CD14-positive monocyte (primary cell): ENCODE data around the gene ARFGEF3. TPM values are rescaled to one million over a fixed set of nuclear protein-coding genes. Genes with fewer than 3 reads are reported as not detected.
"Not testable (repeated sequence)": the region's sequence is repeated elsewhere in the genome, so short reads cannot be mapped to it uniquely, and the experiment has no call there.

Experiments
- DNase-seq, 3 donors: peaks; one replicate each; pipeline ENCODE4 v3.0.0-alpha.2; 2011 to 2022
- H2AFZ ChIP-seq: 2 replicates; pipeline ENCODE4 v1.6.0; 2012; ENCODE audit warnings: mild to moderate bottlenecking, low read depth, low read length, inconsistent platforms; ENCODE audit not compliant: insufficient read depth, poor library complexity, severe bottlenecking
- H3K27ac ChIP-seq, 2 donors: 1 replicate in 1 of 2; 2 replicates in 1 of 2; pipeline ENCODE4 v1.5.1; 2012 to 2013; ENCODE audit warnings: low read length in 2 of 2, control low read depth in 1 of 2, inconsistent platforms in 1 of 2, low read depth in 1 of 2, mild to moderate bottlenecking in 1 of 2
- H3K27me3 ChIP-seq, 2 donors: one replicate each; pipeline versions ENCODE4 v1.6.0 to v1.6.1; 2011 to 2013; ENCODE audit warnings: low read length in 2 of 2; ENCODE audit not compliant: control insufficient read depth in 2 of 2, insufficient read depth in 2 of 2
- H3K36me3 ChIP-seq, 2 donors: replicated peaks in 1 of 2; 1 replicate in 1 of 2; 2 replicates in 1 of 2; pipeline versions ENCODE4 v1.5.1 to v1.6.1; 2012 to 2013; ENCODE audit warnings: low read length in 2 of 2, control low read depth in 1 of 2, inconsistent platforms in 1 of 2, mild to moderate bottlenecking in 1 of 2; ENCODE audit not compliant: insufficient read depth in 2 of 2, control insufficient read depth in 1 of 2
- H3K4me1 ChIP-seq, 2 donors: 1 replicate in 1 of 2; 2 replicates in 1 of 2; pipeline versions ENCODE4 v1.5.1 to v1.6.1; 2012 to 2013; ENCODE audit warnings: low read length in 2 of 2, control low read depth in 1 of 2, inconsistent platforms in 1 of 2, mild to moderate bottlenecking in 1 of 2, moderate library complexity in 1 of 2; ENCODE audit not compliant: insufficient read depth in 2 of 2, control insufficient read depth in 1 of 2
- H3K4me2 ChIP-seq: replicated peaks from 2 replicates; pipeline ENCODE3; 2012; ENCODE audit warnings: low read length, moderate library complexity, mild to moderate bottlenecking; ENCODE audit not compliant: poor library complexity, severe bottlenecking; ENCODE audit errors: extremely low read depth
- H3K4me3 ChIP-seq, 3 experiments: fragments of 200-600 bp in 1 of 3; sonication (generic) in 1 of 3; replicated peaks in 1 of 3; 1 replicate in 2 of 3; 2 replicates in 1 of 3; pipeline ENCODE4 v1.5.1; 2011 to 2013; ENCODE audit warnings: low read length in 3 of 3, mild to moderate bottlenecking in 3 of 3, control low read depth in 2 of 3, low read depth in 2 of 3, inconsistent platforms in 1 of 3, moderate library complexity in 1 of 3
- H3K79me2 ChIP-seq: 2 replicates; pipeline ENCODE4 v1.6.0; 2012; ENCODE audit warnings: mild to moderate bottlenecking, control low read depth, inconsistent platforms, low read length, moderate library complexity; ENCODE audit not compliant: insufficient read depth
- H3K9ac ChIP-seq: 2 replicates; pipeline ENCODE4 v1.6.0; 2017; ENCODE audit warnings: low read length, mild to moderate bottlenecking; ENCODE audit not compliant: insufficient read depth, poor library complexity, severe bottlenecking
- H3K9me3 ChIP-seq, 2 donors: replicated peaks in 1 of 2; 1 replicate in 1 of 2; 2 replicates in 1 of 2; pipeline versions ENCODE4 v1.5.1 to v1.6.1; 2012 to 2013; ENCODE audit warnings: low read length in 2 of 2, control low read depth in 1 of 2; ENCODE audit not compliant: control insufficient read depth in 1 of 2, insufficient read depth in 1 of 2
- H4K20me1 ChIP-seq: 2 replicates; pipeline ENCODE4 v1.6.0; 2012; ENCODE audit warnings: mild to moderate bottlenecking, low read length, control low read depth, moderate library complexity; ENCODE audit not compliant: insufficient read depth
- H3K27ac Mint-ChIP-seq, 7 donors: one replicate each; pipeline ENCODE4 v1.8.0; 2020; ENCODE audit warnings: mild to moderate bottlenecking in 7 of 7, mixed read lengths in 7 of 7, moderate library complexity in 6 of 7, inconsistent platforms in 2 of 7
- H3K27me3 Mint-ChIP-seq, 3 donors: one replicate each; pipeline ENCODE4 v1.8.0; 2021 to 2022; ENCODE audit warnings: low read depth in 3 of 3, mild to moderate bottlenecking in 3 of 3, mixed read lengths in 3 of 3, moderate library complexity in 3 of 3, inconsistent platforms in 1 of 3
- H3K36me3 Mint-ChIP-seq, 2 donors: one replicate each; pipeline ENCODE4 v1.8.0; 2020; ENCODE audit warnings: mixed read lengths in 2 of 2, inconsistent platforms in 1 of 2, mild to moderate bottlenecking in 1 of 2
- H3K4me1 Mint-ChIP-seq: one replicate; pipeline ENCODE4 v1.8.0; 2020; ENCODE audit warnings: mild to moderate bottlenecking, mixed read lengths
- H3K4me3 Mint-ChIP-seq, 2 donors: one replicate each; pipeline ENCODE4 v1.8.0; 2020; ENCODE audit warnings: mild to moderate bottlenecking in 2 of 2, mixed read lengths in 2 of 2, moderate library complexity in 1 of 2
- H3K9me3 Mint-ChIP-seq, 7 donors: one replicate each; pipeline ENCODE4 v1.8.0; 2020 to 2022; ENCODE audit warnings: mixed read lengths in 7 of 7, mild to moderate bottlenecking in 6 of 7, moderate library complexity in 6 of 7, inconsistent platforms in 2 of 7
- CTCF ChIP-seq: fragments of 200-600 bp; IDR thresholded peaks from one replicate; pipeline ENCODE4 v1.8.0; 2022; ENCODE audit warnings: antibody characterized with exemption, mild to moderate bottlenecking
- WGBS: methylation state at CpG from one replicate; pipeline ENCODE4 v1.1.5; 2013; ENCODE audit warnings: missing lambda C conversion rate; ENCODE audit not compliant: insufficient coverage; 5-methylcytosine and 5-hydroxymethylcytosine counted together
- intact Hi-C, 2 donors: fragments of 100-400 bp; cut with micrococcal nuclease; formaldehyde crosslinking; loops; one replicate each; pipeline versions ENCODE4 v1.15.0 to v1.15.1; 2023
- polyA plus RNA-seq, 3 donors: library from polyadenylated mRNA; depleted of rRNA in 1 of 3; unstranded in 2 of 3; stranded (reverse) in 1 of 3; fragments of 300-500 nt in 2 of 3; fragments of >200 nt in 1 of 3; fragmentation: Illumina TruSeq in 2 of 3; gene quantifications; 1 replicate in 2 of 3; 2 replicates in 1 of 3; pipeline ENCODE4 v1.2.3, GENCODE V29; 2012 to 2021

The ARFGEF3 gene
- polyA plus RNA-seq, 3 donors: not detected

- H3K27me3 ChIP-seq: no peaks in the 10 kb centered on the region
- peaks cover 0 to 6% (median 0%) of the 10 kb centered on the region in 3 donors for H3K27me3 Mint-ChIP-seq
- no peaks in the 10 kb centered on the region for H3K4me1 Mint-ChIP-seq
- no peaks in the 10 kb centered on the region for H4K20me1 ChIP-seq
- no peak overlapping the region for H2AFZ ChIP-seq
- 84% methylated on average over 10 of the region's 11 CpGs for WGBS
- no peak overlapping the region for H3K27ac Mint-ChIP-seq
- H3K9me3 Mint-ChIP-seq: no peaks in the 10 kb centered on the region
- TF ChIP-seq CTCF: peak; percentile 47
- no peak for DNase-seq
- H3K36me3 Mint-ChIP-seq: no peaks in the 10 kb centered on the region
- H3K9me3 ChIP-seq: no peaks in the 10 kb centered on the region
- H3K4me3 Mint-ChIP-seq: no peak overlapping the region
- no peaks in the 10 kb centered on the region for H3K4me1 ChIP-seq
- H3K4me3 ChIP-seq: no peak overlapping the region
- H3K79me2 ChIP-seq: no peaks in the 10 kb centered on the region
- H3K4me2 ChIP-seq: no peak overlapping the region
- intact Hi-C loops: loop anchor here in 1 of 2 donors (5.0 kb wide), 1 partner anchor 170 kb away; no protein-coding TSS in a partner anchor
- H3K9ac ChIP-seq: no peak overlapping the region
- no peak overlapping the region for H3K27ac ChIP-seq
- H3K36me3 ChIP-seq: no peaks in the 10 kb centered on the region
Measured at GRCh38 chr6:138287144-138287955, 125.6 kb downstream of the ARFGEF3 start.

GRCh38 chr6:138288428-138289085 lies 126.8 kb downstream of the ARFGEF3 start:
- not testable (repeated sequence) for H3K36me3 Mint-ChIP-seq, H3K4me3 ChIP-seq, H3K4me3 Mint-ChIP-seq, H3K27me3 ChIP-seq, H3K36me3 ChIP-seq, H3K9me3 ChIP-seq, H3K79me2 ChIP-seq, H3K27me3 Mint-ChIP-seq, H3K9ac ChIP-seq, H2AFZ ChIP-seq, H3K27ac ChIP-seq, H3K9me3 Mint-ChIP-seq, H3K4me1 Mint-ChIP-seq, H3K27ac Mint-ChIP-seq, H3K4me2 ChIP-seq, H4K20me1 ChIP-seq, DNase-seq, H3K4me1 ChIP-seq
- intact Hi-C loops: loop anchor here in 1 of 2 donors (5.0 kb wide), 1 partner anchor 171 kb away; no protein-coding TSS in a partner anchor
- WGBS: 100% methylated on average over 3 of the region's 6 CpGs
